ENCODE results near the gene EML4. TPM values are rescaled to one million over a fixed set of nuclear protein-coding genes. Genes with fewer than 3 reads are reported as not detected.

Gene EML4
- total RNA-seq, 4 donors from 2014 or later: 14.5 to 23.2 (median 17.8) TPM

DNA sequence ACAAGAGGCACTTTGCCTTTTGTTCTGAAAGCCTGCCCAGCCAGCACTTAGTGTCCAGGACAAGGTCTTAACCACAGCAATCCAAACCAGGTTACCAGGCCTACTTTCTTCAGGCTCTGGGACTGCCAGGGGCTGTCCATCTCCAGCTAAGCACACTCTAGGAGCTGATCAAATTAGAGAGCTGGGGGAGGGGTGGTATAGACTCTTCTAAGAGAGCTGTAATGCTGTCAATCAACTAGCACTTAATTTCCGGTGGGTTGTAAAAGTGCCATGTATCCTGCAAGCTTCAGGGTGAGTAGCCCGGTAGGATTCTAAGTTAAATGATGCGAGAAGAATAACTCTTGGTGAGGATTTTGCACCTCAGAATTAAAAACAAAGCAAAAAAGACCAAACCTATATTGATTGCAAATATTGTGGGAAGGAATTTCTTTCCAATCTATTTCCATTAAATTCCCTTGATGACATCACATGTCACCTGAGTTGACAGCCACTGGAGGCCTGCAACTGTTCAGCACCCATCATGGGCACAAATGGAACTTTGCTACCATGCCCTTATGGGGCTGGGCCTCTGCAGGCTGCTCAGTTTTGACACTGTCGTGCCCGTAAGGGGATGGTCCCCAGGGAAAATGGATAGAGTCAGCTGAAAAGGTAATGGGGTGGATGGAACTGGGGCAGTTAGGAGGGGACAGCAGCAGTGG, 200.5 kb downstream of the EML4 start:
- TF ChIP-seq POLR2A (IDR thresholded peaks at IDR 0.05; ENCODE audit: low read depth) (no peak), EP300 (IDR thresholded peaks at IDR 0.05) (no peak), POLR2AphosphoS5 (IDR thresholded peaks at IDR 0.05) (no peak), CTCF (IDR thresholded peaks at IDR 0.05) (no peak)
- Histone ChIP-seq H3K36me3 (no peaks in the 10 kb centered on the region), H3K4me3 (no peak overlapping the region), H3K27me3 (no peaks in the 10 kb centered on the region), H3K27ac (replicated peaks in 1 of 4) (peak overlapping the region in 2 of 4 donors; percentile 18 to 20), H3K4me1 (peaks cover 0 to 5% (median 0%) of the 10 kb centered on the region in 4 donors), H3K9me3 (no peaks in the 10 kb centered on the region)
- intact Hi-C loops (cut with DNase I): no loop called here
- WGBS: 88% methylated on average over 5 of the region's 5 CpGs
- DNase-seq (ENCODE audit: extremely low spot score): no peak

DNA sequence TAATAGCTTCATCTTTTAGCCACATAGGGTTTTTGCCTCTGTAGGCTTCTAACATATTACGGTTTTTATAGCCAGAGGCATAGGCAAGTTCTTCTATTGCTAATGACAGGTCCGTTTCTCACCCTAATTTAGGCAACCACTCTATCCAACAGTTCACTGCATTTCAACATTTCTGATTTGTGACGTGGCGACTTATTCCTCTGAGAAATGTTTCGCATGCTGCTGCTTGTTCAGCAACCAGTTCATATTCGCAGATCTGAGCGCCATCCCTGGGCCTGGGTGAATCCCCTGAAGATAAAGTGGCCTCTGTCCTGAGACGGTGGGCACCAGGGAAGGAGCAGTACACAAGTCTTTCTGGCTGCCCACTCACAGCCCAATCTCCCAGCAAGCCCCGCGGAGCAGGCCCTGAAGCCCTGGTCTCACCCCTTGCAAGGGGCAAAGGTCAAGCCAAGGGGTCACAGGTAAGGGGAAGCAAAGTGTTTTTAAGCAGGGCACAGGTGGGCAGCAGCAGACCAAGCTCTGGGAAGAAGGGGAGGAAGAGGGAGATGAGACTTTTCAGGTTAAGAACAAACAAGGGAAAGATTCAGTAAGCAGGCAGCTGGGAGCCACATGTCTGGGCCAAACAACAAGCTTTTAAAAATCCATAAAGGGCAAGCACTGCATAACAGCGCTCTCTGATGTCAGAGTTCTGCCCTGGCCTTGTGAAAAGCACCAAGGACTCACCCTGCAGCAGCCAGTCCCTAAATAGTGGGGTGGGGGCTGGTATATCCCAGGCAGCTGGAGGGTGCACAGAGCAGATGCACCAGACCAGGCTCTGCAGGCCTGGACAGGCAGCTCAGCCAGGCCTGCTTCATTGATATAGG, 202.7 kb downstream of the EML4 start:
- no peak for TF ChIP-seq CTCF (IDR thresholded peaks at IDR 0.05)
- TF ChIP-seq POLR2A (IDR thresholded peaks at IDR 0.05; ENCODE audit: low read depth): no peak
- no peak for TF ChIP-seq POLR2AphosphoS5 (IDR thresholded peaks at IDR 0.05)
- no peak for TF ChIP-seq EP300 (IDR thresholded peaks at IDR 0.05)
- H3K36me3 ChIP-seq: no peaks in the 10 kb centered on the region
- 94% methylated on average over 9 of the region's 11 CpGs for WGBS
- H3K27me3 ChIP-seq: no peaks in the 10 kb centered on the region
- intact Hi-C loops (cut with DNase I): no loop called here
- H3K4me1 ChIP-seq: peaks cover 0 to 5% (median 0%) of the 10 kb centered on the region in 4 donors
- H3K4me3 ChIP-seq: no peak overlapping the region
- H3K27ac ChIP-seq (replicated peaks in 1 of 4): no peak overlapping the region
- no peak for DNase-seq (ENCODE audit: extremely low spot score)
- H3K9me3 ChIP-seq: no peaks in the 10 kb centered on the region

DNA sequence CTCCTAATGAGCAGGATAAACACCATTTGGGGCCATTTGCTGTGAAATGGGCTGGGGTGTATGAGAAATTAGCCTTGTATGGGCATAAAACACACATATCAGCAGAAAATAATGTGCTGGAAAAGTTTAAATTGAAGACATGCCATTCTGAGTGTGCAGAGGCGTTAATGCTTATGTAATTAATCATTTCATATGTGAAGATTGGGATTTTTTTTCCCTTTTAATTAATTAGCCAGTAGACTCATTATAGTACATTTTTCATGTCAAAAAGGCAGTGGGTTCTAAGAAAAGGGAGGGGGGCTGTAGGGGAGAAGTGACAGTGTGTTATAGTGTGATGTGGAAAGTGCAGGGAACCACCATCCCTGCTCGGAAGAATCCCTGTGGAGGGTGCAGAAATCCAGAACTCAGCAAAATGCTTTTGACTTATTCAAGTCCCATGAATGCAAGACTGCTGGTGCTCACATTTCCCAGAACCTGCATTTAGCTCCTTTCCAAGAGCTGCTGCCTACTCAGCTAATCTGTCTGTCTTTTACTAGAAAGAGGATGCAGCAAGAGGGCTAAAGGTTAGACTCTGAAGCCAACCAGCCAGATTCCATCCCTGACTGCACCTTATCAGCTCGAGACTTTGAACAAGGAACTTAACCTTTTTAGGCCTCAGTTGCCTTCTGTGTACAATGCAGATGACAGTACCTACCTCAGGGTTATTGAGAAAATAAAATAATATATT, 203.5 kb downstream of the EML4 start:
- H3K4me3 ChIP-seq: no peak overlapping the region
- intact Hi-C loops (cut with DNase I): no loop called here
- H3K27me3 ChIP-seq: no peaks in the 10 kb centered on the region
- H3K36me3 ChIP-seq: no peaks in the 10 kb centered on the region
- H3K4me1 ChIP-seq: peaks cover 0 to 5% (median 0%) of the 10 kb centered on the region in 4 donors
- 66% methylated on average over 3 of the region's 3 CpGs for WGBS
- no peak for DNase-seq (ENCODE audit: extremely low spot score)
- TF ChIP-seq POLR2A (IDR thresholded peaks at IDR 0.05; ENCODE audit: low read depth): no peak
- TF ChIP-seq CTCF (IDR thresholded peaks at IDR 0.05): no peak
- no peak for TF ChIP-seq EP300 (IDR thresholded peaks at IDR 0.05)
- TF ChIP-seq POLR2AphosphoS5 (IDR thresholded peaks at IDR 0.05): no peak
- H3K27ac ChIP-seq (replicated peaks in 1 of 4): no peak overlapping the region
- H3K9me3 ChIP-seq: no peaks in the 10 kb centered on the region

DNA sequence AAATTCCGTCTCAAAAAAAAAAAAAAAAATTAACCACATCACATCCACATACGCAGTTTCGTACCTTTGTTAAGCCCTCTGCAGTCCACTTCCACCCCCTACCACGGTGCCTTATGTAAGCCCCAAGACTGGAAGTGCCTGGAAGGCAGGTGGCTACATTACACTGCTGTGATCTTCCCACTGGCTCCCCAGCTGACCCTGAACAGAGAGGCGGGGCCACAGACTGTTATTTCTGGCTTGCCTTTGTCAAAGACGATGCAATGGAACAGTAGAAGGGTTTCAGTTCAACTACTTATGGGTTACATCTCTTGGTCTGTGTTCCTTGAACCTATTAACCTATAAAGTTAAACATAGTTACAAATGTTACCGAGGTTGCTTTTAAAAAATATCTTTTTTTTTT, 207.6 kb downstream of the EML4 start:
- WGBS: 81% methylated on average over 7 of the region's 7 CpGs
- intact Hi-C loops (cut with DNase I): no loop called here
- no peaks in the 10 kb centered on the region for H3K36me3 ChIP-seq
- DNase-seq (ENCODE audit: extremely low spot score): no peak
- TF ChIP-seq POLR2A (IDR thresholded peaks at IDR 0.05; ENCODE audit: low read depth) (no peak), EP300 (IDR thresholded peaks at IDR 0.05) (no peak), POLR2AphosphoS5 (IDR thresholded peaks at IDR 0.05) (no peak), CTCF (IDR thresholded peaks at IDR 0.05) (no peak)
- no peaks in the 10 kb centered on the region for H3K4me1 ChIP-seq
- no peaks in the 10 kb centered on the region for H3K27me3 ChIP-seq
- H3K27ac ChIP-seq (replicated peaks in 1 of 4): no peak overlapping the region
- H3K4me3 ChIP-seq: no peak overlapping the region
- H3K9me3 ChIP-seq: no peaks in the 10 kb centered on the region
